Smooth muscle cell (in vitro differentiated cells): ENCODE data around the gene TRIM23. TPM values are rescaled to one million over a fixed set of nuclear protein-coding genes. Genes with fewer than 3 reads are reported as not detected.

ENCODE experiments used
- DNase-seq: peaks from one replicate; lab custom pipeline; 2025; ENCODE audit not compliant: unreplicated experiment; lab: John Stamatoyannopoulos, UW
- H2AFZ ChIP-seq: fragments of 200-600 bp; sonication (generic); 2 replicates; pipeline ENCODE4 v1.6.0; 2016; ENCODE audit warnings: antibody characterized with exemption, low read depth, mild to moderate bottlenecking
- H3F3A ChIP-seq: fragments of 200-600 bp; sonication (generic); 2 replicates; pipeline ENCODE4 v1.6.0; 2017; ENCODE audit warnings: antibody characterized with exemption, low read depth
- H3K27ac ChIP-seq: fragments of 200-600 bp; sonication (generic); 2 replicates; pipeline ENCODE4 v1.5.1; 2016; ENCODE audit warnings: low read depth, mild to moderate bottlenecking
- H3K27me3 ChIP-seq: fragments of 200-600 bp; sonication (generic); 2 replicates; pipeline ENCODE4 v1.6.1; 2016; ENCODE audit warnings: low read depth, mild to moderate bottlenecking
- H3K36me3 ChIP-seq: fragments of 200-600 bp; sonication (generic); 2 replicates; pipeline ENCODE4 v1.5.1; 2016; ENCODE audit warnings: low read depth
- H3K4me1 ChIP-seq: fragments of 200-600 bp; sonication (generic); 2 replicates; pipeline ENCODE4 v1.5.1; 2016; ENCODE audit warnings: low read depth
- H3K4me2 ChIP-seq: fragments of 200-600 bp; sonication (generic); 2 replicates; pipeline ENCODE4 v1.6.0; 2016; ENCODE audit warnings: mild to moderate bottlenecking
- H3K4me3 ChIP-seq: fragments of 200-600 bp; sonication (generic); 2 replicates; pipeline ENCODE4 v1.5.1; 2016; ENCODE audit warnings: mild to moderate bottlenecking
- H3K79me2 ChIP-seq: fragments of 200-600 bp; sonication (generic); 2 replicates; pipeline ENCODE4 v1.6.0; 2016; ENCODE audit warnings: low read depth, mild to moderate bottlenecking
- H3K9ac ChIP-seq: fragments of 200-600 bp; sonication (generic); 2 replicates; pipeline ENCODE4 v1.6.0; 2016; ENCODE audit warnings: low read depth
- H3K9me3 ChIP-seq: fragments of 200-600 bp; sonication (generic); replicated peaks from 2 replicates; pipeline ENCODE4 v1.5.1; 2016; ENCODE audit warnings: low read depth
- H4K20me1 ChIP-seq: fragments of 200-600 bp; sonication (generic); 2 replicates; pipeline ENCODE4 v1.6.0; 2016; ENCODE audit warnings: low read depth
- WGBS: methylation state at CpG from one replicate; pipeline ENCODE4 v1.1.7; 2016; ENCODE audit warnings: low lambda C conversion rate; 5-methylcytosine and 5-hydroxymethylcytosine counted together
- polyA plus RNA-seq: library from polyadenylated mRNA; unstranded; fragments of >200 nt; fragmentation: Nextera tagmentation; extraction: Ambion mirVana; gene quantifications from 2 replicates; pipeline ENCODE4 v1.2.1, GENCODE V29; 2016
- total RNA-seq: library from RNA; depleted of rRNA; stranded (reverse); fragments of >200 nt; gene quantifications from 2 replicates; pipeline ENCODE4 v1.2.3, GENCODE V29; 2014
- TF ChIP-seq, protein P1 (sequence below): fragments of 200-600 bp; sonication (generic); IDR thresholded peaks from 2 replicates; pipeline ENCODE4 v1.5.1; 2017; ENCODE audit warnings: borderline replicate concordance, mild to moderate bottlenecking, antibody characterized with exemption; ENCODE audit not compliant: insufficient read depth, poor library complexity, severe bottlenecking

The TRIM23 gene
- total and polyA plus RNA-seq, 2 experiments from 2014 or later = 9.8 to 25.1 TPM

DNA sequence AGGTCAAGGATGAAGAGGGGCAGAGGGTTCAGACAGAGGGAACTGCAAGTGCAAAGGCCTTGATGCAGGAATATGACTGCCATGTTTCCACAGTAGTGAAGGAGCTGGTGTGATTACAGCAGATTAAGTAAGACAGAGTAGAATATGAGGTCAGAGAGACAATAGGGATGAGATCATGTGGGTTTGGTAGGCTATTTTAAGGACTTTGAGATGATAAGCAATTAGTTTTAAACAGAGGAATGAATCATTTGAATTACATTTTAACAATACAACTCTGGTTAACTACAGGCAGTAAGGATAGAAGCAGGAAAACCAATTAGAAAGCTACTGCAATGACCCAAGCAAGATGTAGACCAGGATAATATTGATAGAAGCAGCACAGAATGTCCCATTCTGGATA lies 68.8 kb downstream of the TRIM23 start:
- TF ChIP-seq, protein P1, sequence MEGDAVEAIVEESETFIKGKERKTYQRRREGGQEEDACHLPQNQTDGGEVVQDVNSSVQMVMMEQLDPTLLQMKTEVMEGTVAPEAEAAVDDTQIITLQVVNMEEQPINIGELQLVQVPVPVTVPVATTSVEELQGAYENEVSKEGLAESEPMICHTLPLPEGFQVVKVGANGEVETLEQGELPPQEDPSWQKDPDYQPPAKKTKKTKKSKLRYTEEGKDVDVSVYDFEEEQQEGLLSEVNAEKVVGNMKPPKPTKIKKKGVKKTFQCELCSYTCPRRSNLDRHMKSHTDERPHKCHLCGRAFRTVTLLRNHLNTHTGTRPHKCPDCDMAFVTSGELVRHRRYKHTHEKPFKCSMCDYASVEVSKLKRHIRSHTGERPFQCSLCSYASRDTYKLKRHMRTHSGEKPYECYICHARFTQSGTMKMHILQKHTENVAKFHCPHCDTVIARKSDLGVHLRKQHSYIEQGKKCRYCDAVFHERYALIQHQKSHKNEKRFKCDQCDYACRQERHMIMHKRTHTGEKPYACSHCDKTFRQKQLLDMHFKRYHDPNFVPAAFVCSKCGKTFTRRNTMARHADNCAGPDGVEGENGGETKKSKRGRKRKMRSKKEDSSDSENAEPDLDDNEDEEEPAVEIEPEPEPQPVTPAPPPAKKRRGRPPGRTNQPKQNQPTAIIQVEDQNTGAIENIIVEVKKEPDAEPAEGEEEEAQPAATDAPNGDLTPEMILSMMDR = no peak
- Histone ChIP-seq H3K9me3 (no peaks in the 10 kb centered on the region), H3K36me3 (no peaks in the 10 kb centered on the region), H3K27ac (no peak overlapping the region), H3K9ac (no peak overlapping the region), H3K4me1 (no peaks in the 10 kb centered on the region), H2AFZ (no peak overlapping the region), H3K27me3 (no peaks in the 10 kb centered on the region), H3K4me3 (no peak overlapping the region), H3K79me2 (no peaks in the 10 kb centered on the region), H4K20me1 (no peaks in the 10 kb centered on the region), H3K4me2 (no peak overlapping the region), H3F3A (no peaks in the 10 kb centered on the region)
- DNase-seq = no peak

DNA sequence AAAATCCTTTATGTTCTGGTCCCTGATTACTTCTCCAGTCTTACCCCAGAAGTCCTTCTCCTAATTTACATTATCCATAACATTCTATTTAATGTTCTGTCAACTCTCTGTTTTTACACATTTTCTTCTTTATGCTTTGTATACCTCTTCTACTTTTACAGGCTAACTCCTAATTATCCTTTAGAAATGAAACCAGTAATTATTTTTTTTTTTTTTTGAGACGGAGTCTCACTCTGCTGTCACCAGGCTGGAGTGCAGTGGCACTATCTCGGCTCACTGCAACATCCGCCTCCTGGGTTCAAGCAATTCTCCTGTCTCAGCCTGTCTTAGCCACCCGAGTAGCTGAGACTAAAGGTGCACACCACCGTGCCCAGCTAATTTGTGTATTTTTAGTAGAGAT lies 70.2 kb downstream of the TRIM23 start:
- H3K4me1 ChIP-seq = no peaks in the 10 kb centered on the region
- H3K9ac ChIP-seq = no peak overlapping the region
- no peaks in the 10 kb centered on the region for H3K9me3 ChIP-seq
- H3K27ac ChIP-seq = no peak overlapping the region
- H3K27me3 ChIP-seq = no peaks in the 10 kb centered on the region
- H2AFZ ChIP-seq = no peak overlapping the region
- DNase-seq = no peak
- no peaks in the 10 kb centered on the region for H3F3A ChIP-seq
- TF ChIP-seq, protein P1 = no peak
- 73% methylated on average over 5 of the region's 5 CpGs for WGBS
- H3K79me2 ChIP-seq = no peaks in the 10 kb centered on the region
- H4K20me1 ChIP-seq = no peaks in the 10 kb centered on the region
- no peak overlapping the region for H3K4me3 ChIP-seq
- no peak overlapping the region for H3K4me2 ChIP-seq
- H3K36me3 ChIP-seq = no peaks in the 10 kb centered on the region

DNA sequence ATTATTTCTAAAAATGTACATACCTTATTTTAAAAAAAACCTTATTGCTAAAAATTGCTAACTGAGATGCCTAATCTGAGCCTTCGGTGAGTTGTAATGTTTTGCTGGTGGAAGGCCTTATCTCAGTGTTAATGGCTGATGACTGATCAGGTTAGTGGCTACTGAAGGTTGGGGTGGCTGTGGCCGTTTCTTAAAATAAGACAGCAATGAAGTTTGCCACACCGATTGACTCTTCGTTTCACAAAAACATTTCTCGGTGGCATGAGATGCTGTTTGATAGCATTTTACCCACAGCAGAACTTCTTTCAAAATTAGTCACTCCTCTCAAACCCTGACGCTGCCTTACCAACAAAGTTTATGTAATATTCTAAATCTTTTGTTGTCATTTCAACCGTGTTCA lies 75.9 kb downstream of the TRIM23 start:
- no peak overlapping the region for H2AFZ ChIP-seq
- TF ChIP-seq, protein P1 = no peak
- H3K9me3 ChIP-seq = no peaks in the 10 kb centered on the region
- H4K20me1 ChIP-seq = no peaks in the 10 kb centered on the region
- no peak overlapping the region for H3K4me2 ChIP-seq
- no peaks in the 10 kb centered on the region for H3K27me3 ChIP-seq
- no peak overlapping the region for H3K9ac ChIP-seq
- no peaks in the 10 kb centered on the region for H3K4me1 ChIP-seq
- no peaks in the 10 kb centered on the region for H3K79me2 ChIP-seq
- no peak overlapping the region for H3K4me3 ChIP-seq
- no peaks in the 10 kb centered on the region for H3K36me3 ChIP-seq
- no peak overlapping the region for H3K27ac ChIP-seq
- WGBS = 97% methylated on average over 7 of the region's 7 CpGs
- no peaks in the 10 kb centered on the region for H3F3A ChIP-seq
- DNase-seq = no peak

- no peak for DNase-seq
- no peaks in the 10 kb centered on the region for H3K9me3 ChIP-seq
- 96% methylated on average over 5 of the region's 5 CpGs for whole genome bisulfite sequencing
- H3K27ac ChIP-seq = no peak overlapping the region
- H3K4me2 ChIP-seq = no peak overlapping the region
- H3K36me3 ChIP-seq = no peaks in the 10 kb centered on the region
- TF ChIP-seq, protein P1 = no peak
- H4K20me1 ChIP-seq = no peaks in the 10 kb centered on the region
- H3K27me3 ChIP-seq = no peaks in the 10 kb centered on the region
- no peak overlapping the region for H2AFZ ChIP-seq
- no peak overlapping the region for H3K4me3 ChIP-seq
- H3F3A ChIP-seq = no peaks in the 10 kb centered on the region
- no peaks in the 10 kb centered on the region for H3K4me1 ChIP-seq
- no peaks in the 10 kb centered on the region for H3K79me2 ChIP-seq
- H3K9ac ChIP-seq = no peak overlapping the region
These were observed 78.0 kb downstream of the TRIM23 start for GRCh38 chr5:65546141-65546540.
